Testis (tissue), 2 donors: ENCODE data around the gene MYLK.

ENCODE experiments used
- POLR2A ChIP-seq: fragments of 450-650 bp; IDR thresholded peaks from one replicate; pipeline ENCODE4 v1.6.1; 2017; ENCODE audit warnings: antibody characterized with exemption, mild to moderate bottlenecking, moderate library complexity
- TF ChIP-seq, protein P1 (sequence below), 3 experiments: fragments of 450-650 bp in 2 of 3; fragments of 200-600 bp in 1 of 3; sonication (generic) in 1 of 3; IDR thresholded peaks; one replicate each; pipeline ENCODE4 v1.5.1; 2016 to 2019; ENCODE audit warnings: antibody characterized with exemption in 3 of 3, mild to moderate bottlenecking in 2 of 3, moderate library complexity in 1 of 3

DNA sequence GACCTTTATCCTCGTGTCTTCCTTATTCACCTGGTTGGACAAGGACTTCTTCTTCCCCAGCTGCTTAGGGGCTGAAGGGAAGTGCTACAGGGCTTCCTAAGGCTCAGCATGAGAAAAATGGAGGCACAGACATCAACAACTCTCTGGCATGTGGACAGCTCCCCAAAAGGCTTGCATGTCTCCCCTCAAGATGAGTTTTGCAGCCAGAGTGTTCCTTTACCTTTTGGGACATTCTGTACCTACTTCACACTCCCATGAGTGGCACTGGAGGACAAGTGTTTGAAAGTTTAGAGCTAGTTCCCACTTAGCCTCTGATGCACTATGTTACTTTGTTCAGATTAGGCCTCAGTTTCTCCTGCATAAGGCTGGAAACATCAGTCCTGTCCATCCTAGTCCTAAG is 222.2 kb downstream of the MYLK start:
- TF ChIP-seq, protein P1, sequence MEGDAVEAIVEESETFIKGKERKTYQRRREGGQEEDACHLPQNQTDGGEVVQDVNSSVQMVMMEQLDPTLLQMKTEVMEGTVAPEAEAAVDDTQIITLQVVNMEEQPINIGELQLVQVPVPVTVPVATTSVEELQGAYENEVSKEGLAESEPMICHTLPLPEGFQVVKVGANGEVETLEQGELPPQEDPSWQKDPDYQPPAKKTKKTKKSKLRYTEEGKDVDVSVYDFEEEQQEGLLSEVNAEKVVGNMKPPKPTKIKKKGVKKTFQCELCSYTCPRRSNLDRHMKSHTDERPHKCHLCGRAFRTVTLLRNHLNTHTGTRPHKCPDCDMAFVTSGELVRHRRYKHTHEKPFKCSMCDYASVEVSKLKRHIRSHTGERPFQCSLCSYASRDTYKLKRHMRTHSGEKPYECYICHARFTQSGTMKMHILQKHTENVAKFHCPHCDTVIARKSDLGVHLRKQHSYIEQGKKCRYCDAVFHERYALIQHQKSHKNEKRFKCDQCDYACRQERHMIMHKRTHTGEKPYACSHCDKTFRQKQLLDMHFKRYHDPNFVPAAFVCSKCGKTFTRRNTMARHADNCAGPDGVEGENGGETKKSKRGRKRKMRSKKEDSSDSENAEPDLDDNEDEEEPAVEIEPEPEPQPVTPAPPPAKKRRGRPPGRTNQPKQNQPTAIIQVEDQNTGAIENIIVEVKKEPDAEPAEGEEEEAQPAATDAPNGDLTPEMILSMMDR (IDR thresholded peaks at IDR 0.05) = no peak
- no peak for TF ChIP-seq POLR2A
